Neural progenitor cell (in vitro differentiated cells): ENCODE results near the gene ASTN2. TPM values are rescaled to one million over a fixed set of nuclear protein-coding genes. Genes with fewer than 3 reads are reported as not detected.
"Not testable (repeated sequence)": the region's sequence is repeated elsewhere in the genome, so short reads cannot be mapped to it uniquely, and the experiment has no call there.

Source experiments
- DNase-seq: peaks from one replicate; pipeline ENCODE4 v3.0.0-alpha.2; 2016; ENCODE audit warnings: low spot score
- H2AFZ ChIP-seq: fragments of 200-600 bp; sonication (generic); replicated peaks from 2 replicates; pipeline ENCODE4 v1.6.1; 2016; ENCODE audit warnings: antibody characterized with exemption
- H3F3A ChIP-seq: fragments of 200-600 bp; sonication (generic); 2 replicates; pipeline ENCODE4 v1.6.1; 2016; ENCODE audit warnings: antibody characterized with exemption, low read depth
- H3K27ac ChIP-seq: fragments of 200-600 bp; sonication (generic); 2 replicates; pipeline ENCODE4 v1.5.1; 2016; ENCODE audit warnings: mild to moderate bottlenecking
- H3K27me3 ChIP-seq: fragments of 200-600 bp; sonication (generic); 2 replicates; pipeline ENCODE4 v1.6.1; 2016; ENCODE audit warnings: mild to moderate bottlenecking, moderate library complexity
- H3K36me3 ChIP-seq: fragments of 200-600 bp; sonication (generic); 2 replicates; pipeline ENCODE4 v1.5.1; 2016
- H3K4me1 ChIP-seq: fragments of 200-600 bp; sonication (generic); 2 replicates; pipeline ENCODE4 v1.6.1; 2016; ENCODE audit warnings: mixed run types
- H3K4me2 ChIP-seq: fragments of 200-600 bp; sonication (generic); 2 replicates; pipeline ENCODE4 v1.6.1; 2016
- H3K4me3 ChIP-seq: fragments of 200-600 bp; sonication (generic); 2 replicates; pipeline ENCODE4 v1.5.1; 2016
- H3K79me2 ChIP-seq: fragments of 200-600 bp; sonication (generic); 2 replicates; pipeline ENCODE4 v1.6.1; 2016; ENCODE audit warnings: low read depth
- H3K9ac ChIP-seq: fragments of 200-600 bp; sonication (generic); 2 replicates; pipeline ENCODE4 v1.6.1; 2016
- H3K9me3 ChIP-seq: fragments of 200-600 bp; sonication (generic); 2 replicates; pipeline ENCODE4 v1.5.1; 2016; ENCODE audit warnings: low read depth
- H4K20me1 ChIP-seq: fragments of 200-600 bp; sonication (generic); 2 replicates; pipeline ENCODE4 v1.6.1; 2016; ENCODE audit warnings: low read depth
- H3K27ac Mint-ChIP-seq: 3 replicates; pipeline ENCODE4 v1.8.0; 2021; ENCODE audit warnings: mixed read lengths
- H3K27me3 Mint-ChIP-seq: 2 replicates; pipeline ENCODE4 v1.8.0; 2022; ENCODE audit warnings: low read depth, mild to moderate bottlenecking, inconsistent platforms, moderate library complexity, mixed read lengths; ENCODE audit not compliant: insufficient read depth
- H3K36me3 Mint-ChIP-seq: 3 replicates; pipeline ENCODE4 v1.8.0; 2021; ENCODE audit warnings: mixed read lengths
- H3K4me1 Mint-ChIP-seq: 3 replicates; pipeline ENCODE4 v1.8.0; 2021; ENCODE audit warnings: mixed read lengths
- H3K4me3 Mint-ChIP-seq: 3 replicates; pipeline ENCODE4 v1.8.0; 2021; ENCODE audit warnings: mild to moderate bottlenecking, moderate library complexity, mixed read lengths
- H3K9me3 Mint-ChIP-seq: 3 replicates; pipeline ENCODE4 v1.8.0; 2020; ENCODE audit warnings: mixed read lengths
- EZH2 ChIP-seq: fragments of 200-600 bp; sonication (generic); IDR thresholded peaks from 2 replicates; pipeline ENCODE4 v1.6.1; 2017; ENCODE audit warnings: antibody characterized with exemption, mild to moderate bottlenecking, moderate library complexity
- EZH2phosphoT487 ChIP-seq: fragments of 200-600 bp; sonication (generic); IDR thresholded peaks from 2 replicates; pipeline ENCODE4 v1.6.1; 2017; ENCODE audit warnings: antibody characterized with exemption
- total RNA-seq: library from RNA; depleted of rRNA; stranded (reverse); fragments of >200 nt; gene quantifications from 2 replicates; pipeline ENCODE4 v1.2.3, GENCODE V29; 2015; ENCODE audit warnings: low replicate concordance
- TF ChIP-seq, protein P1 (sequence below): fragments of 200-600 bp; sonication (generic); IDR thresholded peaks from 2 replicates; pipeline ENCODE4 v1.5.1; 2017; ENCODE audit warnings: antibody characterized with exemption, mild to moderate bottlenecking

ASTN2 gene
- total RNA-seq, 1 donor from 2014 or later = 8.0 TPM

DNA sequence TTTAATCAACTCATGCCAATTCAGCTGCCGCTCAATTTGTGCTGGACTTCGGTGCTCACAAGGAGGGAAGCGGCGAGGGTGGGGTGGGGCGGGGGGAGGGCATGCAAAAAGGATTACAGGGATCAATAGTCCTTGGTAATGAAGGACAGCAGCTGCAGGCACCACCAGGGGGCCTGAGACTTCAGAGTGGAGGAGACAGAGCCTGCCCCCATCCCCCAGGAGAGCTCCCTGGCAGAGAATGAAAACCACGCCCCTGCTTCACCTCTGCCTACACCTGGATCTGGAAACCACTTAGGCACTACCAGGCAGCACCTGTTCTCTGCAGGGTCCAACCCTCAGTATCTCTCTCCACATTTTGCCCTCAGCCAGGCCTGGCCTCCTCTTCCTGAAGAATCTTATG, 572.2 kb downstream of the ASTN2 start:
- no peak overlapping the region for H3K4me2 ChIP-seq
- TF ChIP-seq, protein P1, sequence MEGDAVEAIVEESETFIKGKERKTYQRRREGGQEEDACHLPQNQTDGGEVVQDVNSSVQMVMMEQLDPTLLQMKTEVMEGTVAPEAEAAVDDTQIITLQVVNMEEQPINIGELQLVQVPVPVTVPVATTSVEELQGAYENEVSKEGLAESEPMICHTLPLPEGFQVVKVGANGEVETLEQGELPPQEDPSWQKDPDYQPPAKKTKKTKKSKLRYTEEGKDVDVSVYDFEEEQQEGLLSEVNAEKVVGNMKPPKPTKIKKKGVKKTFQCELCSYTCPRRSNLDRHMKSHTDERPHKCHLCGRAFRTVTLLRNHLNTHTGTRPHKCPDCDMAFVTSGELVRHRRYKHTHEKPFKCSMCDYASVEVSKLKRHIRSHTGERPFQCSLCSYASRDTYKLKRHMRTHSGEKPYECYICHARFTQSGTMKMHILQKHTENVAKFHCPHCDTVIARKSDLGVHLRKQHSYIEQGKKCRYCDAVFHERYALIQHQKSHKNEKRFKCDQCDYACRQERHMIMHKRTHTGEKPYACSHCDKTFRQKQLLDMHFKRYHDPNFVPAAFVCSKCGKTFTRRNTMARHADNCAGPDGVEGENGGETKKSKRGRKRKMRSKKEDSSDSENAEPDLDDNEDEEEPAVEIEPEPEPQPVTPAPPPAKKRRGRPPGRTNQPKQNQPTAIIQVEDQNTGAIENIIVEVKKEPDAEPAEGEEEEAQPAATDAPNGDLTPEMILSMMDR = peak; percentile 23
- TF ChIP-seq EZH2phosphoT487 = no peak
- H3K9me3 ChIP-seq = no peaks in the 10 kb centered on the region
- no peak overlapping the region for H2AFZ ChIP-seq
- no peak overlapping the region for H3K4me3 Mint-ChIP-seq
- no peaks in the 10 kb centered on the region for H3K27me3 Mint-ChIP-seq
- no peak overlapping the region for H3K4me3 ChIP-seq
- H3K36me3 Mint-ChIP-seq = no peaks in the 10 kb centered on the region
- H3K27ac Mint-ChIP-seq = no peak overlapping the region
- H3K36me3 ChIP-seq = no peaks in the 10 kb centered on the region
- no peak overlapping the region for H3K9ac ChIP-seq
- H4K20me1 ChIP-seq = no peaks in the 10 kb centered on the region
- no peaks in the 10 kb centered on the region for H3K4me1 ChIP-seq
- DNase-seq = peak; percentile 41
- H3K79me2 ChIP-seq = no peaks in the 10 kb centered on the region
- peaks cover 3% of the 10 kb centered on the region for H3F3A ChIP-seq
- H3K4me1 Mint-ChIP-seq = peaks cover 9% of the 10 kb centered on the region
- H3K27me3 ChIP-seq = no peaks in the 10 kb centered on the region
- no peak overlapping the region for H3K27ac ChIP-seq
- peaks cover 11% of the 10 kb centered on the region for H3K9me3 Mint-ChIP-seq

DNA sequence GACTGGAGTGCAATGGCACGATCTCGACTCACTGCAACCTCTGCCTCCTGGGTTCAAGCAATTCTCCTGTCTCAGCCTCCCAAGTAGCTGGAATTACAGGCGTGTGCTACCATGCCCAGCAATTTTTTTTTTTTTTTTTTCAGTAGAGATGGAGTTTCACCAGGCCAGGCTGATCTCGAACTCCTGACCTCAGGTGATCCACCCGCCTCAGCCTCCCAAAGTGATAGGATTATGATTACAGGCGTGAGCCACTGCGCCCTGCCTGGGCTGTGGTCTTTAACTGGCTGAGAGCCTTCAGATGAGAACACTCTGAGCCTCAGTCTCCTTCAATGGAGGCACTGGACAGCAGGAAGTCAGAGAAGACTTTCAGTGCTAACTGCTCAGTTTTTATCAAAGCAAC, 576.4 kb downstream of the ASTN2 start:
- not testable (repeated sequence) for DNase-seq, H3K9me3 ChIP-seq, H3K27me3 Mint-ChIP-seq, H3K27ac ChIP-seq, H3K27me3 ChIP-seq, H3F3A ChIP-seq, H3K4me3 Mint-ChIP-seq, H3K79me2 ChIP-seq, H3K36me3 ChIP-seq, H3K4me2 ChIP-seq, H3K27ac Mint-ChIP-seq, H2AFZ ChIP-seq, H3K4me3 ChIP-seq, H4K20me1 ChIP-seq, H3K36me3 Mint-ChIP-seq, H3K9ac ChIP-seq, H3K4me1 ChIP-seq
- H3K4me1 Mint-ChIP-seq = peaks cover 20% of the 10 kb centered on the region
- H3K9me3 Mint-ChIP-seq = peaks cover 11% of the 10 kb centered on the region

DNA sequence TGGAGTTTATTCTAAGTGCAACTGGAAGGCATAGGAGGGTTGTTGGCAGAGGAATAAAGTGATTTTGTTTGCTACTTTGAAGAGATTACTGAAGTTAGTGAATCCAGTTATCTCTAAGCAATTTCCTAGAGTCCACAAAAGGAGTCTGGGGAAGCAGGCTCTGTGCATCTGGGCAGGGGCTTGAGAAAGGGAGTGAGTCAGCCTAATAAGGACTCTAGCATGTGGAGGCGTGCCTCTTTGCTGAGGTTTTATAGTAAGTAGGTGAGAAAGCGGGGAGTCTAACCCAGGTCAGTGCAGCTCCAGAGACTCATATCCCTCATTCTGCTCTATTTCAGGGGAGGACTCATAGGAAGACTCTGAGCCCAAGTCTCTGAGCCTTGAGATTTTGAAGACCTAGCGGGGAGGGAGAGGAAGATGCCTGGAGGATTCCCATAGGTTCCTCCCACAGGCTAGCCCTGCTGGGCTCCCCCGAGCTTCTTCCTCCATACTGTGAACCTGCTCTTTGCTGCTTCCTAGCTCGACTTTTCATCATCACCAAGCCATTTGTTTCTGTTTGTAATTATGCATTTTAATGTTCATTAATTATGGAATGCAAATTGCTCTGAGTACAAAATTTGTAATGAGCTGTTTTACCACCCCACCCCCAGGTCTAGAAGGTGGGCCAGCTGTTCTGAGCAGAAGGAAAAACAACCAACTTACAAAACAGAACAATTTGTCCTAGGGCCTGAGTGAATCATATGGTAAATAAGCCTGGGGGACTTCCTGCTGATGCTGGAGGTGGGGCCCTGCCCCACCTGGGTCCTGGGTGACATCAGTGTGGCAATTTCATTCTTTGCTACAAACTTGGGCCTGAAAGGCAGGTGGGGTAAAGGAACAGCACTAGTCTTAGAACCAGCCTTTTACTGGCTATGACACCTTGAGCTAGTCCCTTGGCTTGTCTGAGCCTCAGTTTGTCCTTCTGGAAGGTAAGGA, 577.6 kb downstream of the ASTN2 start:
- Histone ChIP-seq H3K36me3 (no peaks in the 10 kb centered on the region), H3K9ac (no peak overlapping the region), H3K27ac (no peak overlapping the region), H3F3A (peaks cover 3% of the 10 kb centered on the region), H2AFZ (peak overlapping the region; percentile 32), H3K4me1 (peaks cover 9% of the 10 kb centered on the region), H3K4me2 (peak overlapping the region; percentile 12), H4K20me1 (no peaks in the 10 kb centered on the region), H3K4me3 (no peak overlapping the region), H3K9me3 (no peaks in the 10 kb centered on the region), H3K79me2 (no peaks in the 10 kb centered on the region), H3K27me3 (no peaks in the 10 kb centered on the region)
- no peak overlapping the region for H3K4me3 Mint-ChIP-seq
- H3K27ac Mint-ChIP-seq = no peak overlapping the region
- H3K4me1 Mint-ChIP-seq = peaks cover 15% of the 10 kb centered on the region
- H3K27me3 Mint-ChIP-seq = no peaks in the 10 kb centered on the region
- DNase-seq = peak; percentile 12
- TF ChIP-seq EZH2phosphoT487 = no peak
- TF ChIP-seq, protein P1 = no peak
- no peak for TF ChIP-seq EZH2
- no peaks in the 10 kb centered on the region for H3K36me3 Mint-ChIP-seq
- peaks cover 11% of the 10 kb centered on the region for H3K9me3 Mint-ChIP-seq

DNA sequence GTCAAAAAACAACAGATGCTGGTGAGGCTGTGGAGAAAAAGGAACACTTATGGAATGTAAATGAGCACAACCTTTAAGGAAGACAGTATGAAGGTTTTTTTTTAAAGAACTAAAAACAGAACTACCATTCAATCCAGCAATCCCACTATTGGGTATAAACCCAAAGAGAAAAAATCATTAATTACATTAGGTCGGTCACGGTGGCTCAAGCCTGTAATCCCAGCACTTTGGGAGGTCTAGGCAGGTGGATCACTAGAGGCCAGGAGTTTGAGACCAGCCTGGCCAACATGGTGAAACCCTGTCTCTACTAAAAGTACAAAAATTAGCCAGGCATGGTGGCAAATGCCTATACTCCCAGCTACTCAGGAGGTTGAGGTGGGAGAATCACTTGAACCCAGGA, 584.5 kb downstream of the ASTN2 start:
- H3K27me3 ChIP-seq, H3K4me2 ChIP-seq, H3K9ac ChIP-seq, H3K4me1 ChIP-seq, H3F3A ChIP-seq, H3K36me3 ChIP-seq, H3K27me3 Mint-ChIP-seq, H4K20me1 ChIP-seq, DNase-seq, H3K4me1 Mint-ChIP-seq, H3K4me3 ChIP-seq, H3K27ac ChIP-seq, H3K79me2 ChIP-seq, H3K9me3 Mint-ChIP-seq, H3K27ac Mint-ChIP-seq, H3K4me3 Mint-ChIP-seq, H3K9me3 ChIP-seq, H2AFZ ChIP-seq, H3K36me3 Mint-ChIP-seq: not testable (repeated sequence)
